Parathyroid adenoma (tissue), 2 donors: Measurements from ENCODE around the gene ENKUR.
"Not testable (repeated sequence)": the region's sequence is repeated elsewhere in the genome, so short reads cannot be mapped to it uniquely, and the experiment has no call there.

Experiments used
- H2AFZ ChIP-seq: fragments of 300-600 bp; sonication (generic); one replicate; pipeline ENCODE4 v1.7.0; 2017; ENCODE audit warnings: antibody characterized with exemption, mild to moderate bottlenecking
- H3K27ac ChIP-seq: fragments of 300-600 bp; sonication (generic); one replicate; pipeline ENCODE4 v1.7.0; 2017
- H3K27me3 ChIP-seq: fragments of 300-600 bp; sonication (generic); one replicate; pipeline ENCODE4 v1.7.0; 2017; ENCODE audit warnings: low read length; ENCODE audit not compliant: control insufficient read depth, insufficient read depth
- H3K36me3 ChIP-seq: fragments of 300-600 bp; sonication (generic); one replicate; pipeline ENCODE4 v1.7.0; 2017; ENCODE audit warnings: low read length; ENCODE audit not compliant: control insufficient read depth, insufficient read depth
- H3K4me1 ChIP-seq: fragments of 300-600 bp; sonication (generic); one replicate; pipeline ENCODE4 v1.7.0; 2017; ENCODE audit warnings: control low read depth
- H3K4me2 ChIP-seq: fragments of 300-600 bp; sonication (generic); one replicate; pipeline ENCODE4 v1.7.0; 2017; ENCODE audit warnings: low read length
- H3K4me3 ChIP-seq: fragments of 300-600 bp; sonication (generic); one replicate; pipeline ENCODE4 v1.7.0; 2017; ENCODE audit warnings: low read depth, low read length
- H3K79me2 ChIP-seq: fragments of 300-600 bp; sonication (generic); one replicate; pipeline ENCODE4 v1.7.0; 2017; ENCODE audit warnings: control low read depth
- H3K9ac ChIP-seq: fragments of 300-600 bp; sonication (generic); one replicate; pipeline ENCODE4 v1.7.0; 2017; ENCODE audit warnings: mild to moderate bottlenecking
- H3K9me3 ChIP-seq: fragments of 300-600 bp; sonication (generic); one replicate; pipeline ENCODE4 v1.7.0; 2017; ENCODE audit warnings: low read length; ENCODE audit not compliant: control insufficient read depth
- TF ChIP-seq, protein P1 (sequence below): fragments of 300-600 bp; sonication (generic); IDR thresholded peaks from one replicate; pipeline ENCODE4 v1.7.0; 2017; ENCODE audit warnings: antibody characterized with exemption, mild to moderate bottlenecking
- donor health status: primary hyperparathyroidism.

Gene ENKUR

DNA sequence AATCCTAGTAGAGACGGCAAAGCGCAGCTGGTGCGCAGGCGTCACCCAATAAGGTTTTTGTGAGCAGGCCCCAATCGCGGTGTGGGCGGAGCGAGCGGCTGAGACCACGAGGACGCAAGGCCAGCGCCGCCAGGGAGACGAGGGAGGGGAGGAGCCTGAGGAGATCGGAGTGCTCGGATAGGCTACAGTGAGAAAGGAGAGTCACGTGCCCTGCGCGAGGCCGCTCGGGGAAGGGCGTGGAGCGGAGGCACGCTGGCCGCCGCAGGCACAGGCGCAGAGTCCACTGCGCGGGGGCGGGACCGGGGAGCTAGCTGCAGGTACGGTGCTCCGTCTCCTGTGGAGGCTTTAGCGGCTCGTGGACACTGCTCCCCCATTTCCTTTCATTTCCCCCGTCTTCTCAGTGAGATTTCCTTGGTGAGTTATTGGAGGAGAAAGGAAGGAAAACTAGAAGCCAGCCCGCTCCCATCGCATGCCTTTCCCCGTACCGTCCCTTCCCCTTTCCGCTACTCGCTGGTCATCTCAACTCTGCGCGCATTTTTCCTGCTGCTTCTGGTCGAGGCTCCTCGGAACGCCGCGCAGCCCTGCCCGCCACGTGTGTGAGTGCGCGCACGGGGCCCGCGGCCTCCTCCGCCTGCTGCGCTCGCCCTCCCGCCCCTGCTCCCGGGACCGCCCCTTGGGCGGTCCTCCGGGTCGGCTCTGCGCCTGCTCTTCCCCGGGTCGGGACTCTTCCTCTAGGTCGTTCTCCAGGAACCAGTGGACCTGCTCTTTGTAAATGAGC, 607 bp upstream of the ENKUR start, which contains the start of gene THNSL1:
THNSL1 (plus strand) TSS at position 237 of the 778 bp plus-strand sequence. CDS start 6,612 bp downstream, outside the sequence.
- H3K27ac ChIP-seq, result peak within 1 kb of the TSS; percentile 86
- no peaks in the 10 kb centered on the region for H3K9me3 ChIP-seq
- TF ChIP-seq, protein P1, sequence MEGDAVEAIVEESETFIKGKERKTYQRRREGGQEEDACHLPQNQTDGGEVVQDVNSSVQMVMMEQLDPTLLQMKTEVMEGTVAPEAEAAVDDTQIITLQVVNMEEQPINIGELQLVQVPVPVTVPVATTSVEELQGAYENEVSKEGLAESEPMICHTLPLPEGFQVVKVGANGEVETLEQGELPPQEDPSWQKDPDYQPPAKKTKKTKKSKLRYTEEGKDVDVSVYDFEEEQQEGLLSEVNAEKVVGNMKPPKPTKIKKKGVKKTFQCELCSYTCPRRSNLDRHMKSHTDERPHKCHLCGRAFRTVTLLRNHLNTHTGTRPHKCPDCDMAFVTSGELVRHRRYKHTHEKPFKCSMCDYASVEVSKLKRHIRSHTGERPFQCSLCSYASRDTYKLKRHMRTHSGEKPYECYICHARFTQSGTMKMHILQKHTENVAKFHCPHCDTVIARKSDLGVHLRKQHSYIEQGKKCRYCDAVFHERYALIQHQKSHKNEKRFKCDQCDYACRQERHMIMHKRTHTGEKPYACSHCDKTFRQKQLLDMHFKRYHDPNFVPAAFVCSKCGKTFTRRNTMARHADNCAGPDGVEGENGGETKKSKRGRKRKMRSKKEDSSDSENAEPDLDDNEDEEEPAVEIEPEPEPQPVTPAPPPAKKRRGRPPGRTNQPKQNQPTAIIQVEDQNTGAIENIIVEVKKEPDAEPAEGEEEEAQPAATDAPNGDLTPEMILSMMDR, result no peak
- no peaks in the 10 kb centered on the region for H3K79me2 ChIP-seq
- H2AFZ ChIP-seq, result peak within 1 kb of the TSS; percentile 70
- peak within 1 kb of the TSS; percentile 98 for H3K4me2 ChIP-seq
- no peaks in the 10 kb centered on the region for H3K36me3 ChIP-seq
- no peaks in the 10 kb centered on the region for H3K27me3 ChIP-seq
- peak within 1 kb of the TSS; percentile 60 for H3K4me3 ChIP-seq
- H3K4me1 ChIP-seq, result peaks cover 8% of the 10 kb centered on the region
- peak within 1 kb of the TSS; percentile 70 for H3K9ac ChIP-seq

DNA sequence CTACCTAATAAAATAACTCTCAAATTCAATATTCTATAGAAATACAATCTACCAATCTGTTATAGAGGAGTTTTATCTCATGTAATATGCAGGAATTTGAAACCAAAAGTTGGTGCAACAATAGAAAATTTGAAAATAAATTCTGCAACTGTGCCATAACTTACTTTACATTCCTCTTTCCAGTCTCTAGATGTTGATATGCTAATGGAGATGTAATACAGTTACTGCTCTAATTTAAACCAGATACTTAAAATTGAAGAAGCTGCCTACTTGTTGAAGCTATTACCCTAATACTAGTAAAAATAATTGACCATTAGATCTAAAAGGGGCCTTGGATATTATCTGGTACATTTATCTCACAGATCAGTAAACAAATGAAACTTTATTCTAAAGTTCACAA, 1.4 kb downstream of the ENKUR start:
- no peaks in the 10 kb centered on the region for H3K9me3 ChIP-seq
- peaks cover 8% of the 10 kb centered on the region for H3K4me1 ChIP-seq
- H3K4me2 ChIP-seq, result no peak overlapping the region
- H3K27me3 ChIP-seq, result no peaks in the 10 kb centered on the region
- H3K36me3 ChIP-seq, result no peaks in the 10 kb centered on the region
- H3K79me2 ChIP-seq, result no peaks in the 10 kb centered on the region
- TF ChIP-seq, protein P1, result no peak
- no peak overlapping the region for H3K9ac ChIP-seq
- H3K27ac ChIP-seq, result no peak overlapping the region
- no peak overlapping the region for H3K4me3 ChIP-seq
- no peak overlapping the region for H2AFZ ChIP-seq

DNA sequence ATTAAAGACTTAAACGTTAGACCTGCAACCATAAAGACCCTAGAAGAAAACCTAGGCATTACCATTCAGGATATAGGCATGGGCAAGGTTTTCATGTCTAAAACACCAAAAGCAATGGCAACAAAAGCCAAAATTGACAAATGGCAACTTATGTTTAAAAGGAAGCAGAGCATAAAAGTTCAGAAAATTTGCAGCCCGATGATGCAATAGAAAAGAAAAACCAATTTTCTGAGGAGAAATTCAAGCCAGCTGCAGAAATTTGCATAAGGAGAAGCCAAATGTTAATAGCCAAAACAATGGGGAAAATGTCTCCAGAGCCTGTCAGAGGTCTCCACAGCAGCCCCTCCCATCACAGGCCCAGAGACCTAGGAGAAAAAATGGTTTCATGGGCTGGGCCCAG, 4.4 kb downstream of the ENKUR start:
- not testable (repeated sequence) for H2AFZ ChIP-seq, H3K79me2 ChIP-seq, H3K9me3 ChIP-seq, H3K4me2 ChIP-seq, H3K36me3 ChIP-seq, H3K27ac ChIP-seq, H3K27me3 ChIP-seq, H3K4me3 ChIP-seq, H3K9ac ChIP-seq, H3K4me1 ChIP-seq

DNA sequence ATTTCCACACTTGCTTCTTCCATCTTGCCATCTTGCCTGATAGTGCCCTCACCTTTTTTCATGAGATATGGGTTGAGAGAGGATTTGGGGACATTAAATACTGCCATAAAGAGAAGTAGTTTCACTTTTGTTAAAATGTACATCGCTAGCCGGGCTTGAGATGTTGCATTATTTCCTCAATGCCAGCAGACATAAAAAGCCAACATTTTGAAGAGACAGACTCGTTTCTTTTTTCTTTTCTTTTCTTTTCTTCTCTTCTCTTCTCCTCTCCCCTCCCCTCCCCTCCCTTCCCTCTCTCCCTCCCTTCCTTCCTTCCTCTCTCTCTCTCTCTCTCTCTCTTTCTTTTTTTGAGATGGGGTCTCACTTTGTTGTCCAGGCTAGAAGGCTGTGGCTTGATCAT, 17.9 kb downstream of the ENKUR start:
- TF ChIP-seq, protein P1, result no peak
- H3K9ac ChIP-seq, result no peak overlapping the region
- H3K4me3 ChIP-seq, result no peak overlapping the region
- no peaks in the 10 kb centered on the region for H3K27me3 ChIP-seq
- H3K79me2 ChIP-seq, result no peaks in the 10 kb centered on the region
- H3K4me2 ChIP-seq, result no peak overlapping the region
- no peaks in the 10 kb centered on the region for H3K4me1 ChIP-seq
- no peaks in the 10 kb centered on the region for H3K9me3 ChIP-seq
- H3K27ac ChIP-seq, result no peak overlapping the region
- no peaks in the 10 kb centered on the region for H3K36me3 ChIP-seq
- no peak overlapping the region for H2AFZ ChIP-seq

DNA sequence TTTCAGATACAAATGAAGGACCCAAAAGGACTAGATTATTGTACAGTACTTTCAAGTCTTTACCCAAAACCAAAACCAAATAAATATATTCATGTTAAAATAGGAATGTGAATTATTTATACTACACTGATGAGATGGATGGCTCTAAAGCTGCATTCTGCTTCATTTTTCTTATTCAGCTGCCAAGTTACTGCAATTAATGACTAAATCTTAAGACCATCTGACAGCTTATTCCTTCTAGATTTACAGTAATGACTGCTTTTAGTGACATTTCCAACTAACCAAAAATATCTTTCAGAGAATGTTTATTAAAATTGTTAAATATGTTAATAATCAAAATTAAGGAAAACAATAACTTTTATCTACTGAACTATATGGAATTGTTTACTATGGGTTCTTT, 20.9 kb downstream of the ENKUR start:
- no peaks in the 10 kb centered on the region for H3K4me1 ChIP-seq
- no peaks in the 10 kb centered on the region for H3K27me3 ChIP-seq
- TF ChIP-seq, protein P1, result no peak
- H3K9me3 ChIP-seq, result no peaks in the 10 kb centered on the region
- H2AFZ ChIP-seq, result no peak overlapping the region
- H3K27ac ChIP-seq, result no peak overlapping the region
- H3K9ac ChIP-seq, result no peak overlapping the region
- H3K4me3 ChIP-seq, result no peak overlapping the region
- no peaks in the 10 kb centered on the region for H3K79me2 ChIP-seq
- no peak overlapping the region for H3K4me2 ChIP-seq
- no peaks in the 10 kb centered on the region for H3K36me3 ChIP-seq
